GM21515 (cell line): Measurements from ENCODE around the gene SLC9A8.

Source experiments
- ATAC-seq: cut with Tn5 transposase; IDR thresholded peaks from one replicate; pipeline ENCODE4 v1.9.1; 2021; ENCODE audit not compliant: unreplicated experiment

Gene SLC9A8

GRCh38 chr20:49871391-49871948, 58.8 kb downstream of the SLC9A8 start:
- no peak for ATAC-seq

GRCh38 chr20:49872056-49872455, 59.4 kb downstream of the SLC9A8 start:
- ATAC-seq, result no peak

- ATAC-seq, result no peak
Measured at GRCh38 chr20:49874696-49875095, 62.1 kb downstream of the SLC9A8 start.

- no peak for ATAC-seq
Measured at GRCh38 chr20:49877386-49877921, 64.8 kb downstream of the SLC9A8 start.

- ATAC-seq, result no peak
Measured at GRCh38 chr20:49878977-49879376, 66.3 kb downstream of the SLC9A8 start.

- ATAC-seq, result no peak
Measured at GRCh38 chr20:49880177-49880576, 67.5 kb downstream of the SLC9A8 start.

GRCh38 chr20:49880724-49881445, 68.3 kb downstream of the SLC9A8 start:
- no peak for ATAC-seq

- no peak for ATAC-seq
Measured at GRCh38 chr20:49882171-49882970, 69.7 kb downstream of the SLC9A8 start.

GRCh38 chr20:49883246-49883802, 70.7 kb downstream of the SLC9A8 start:
- ATAC-seq, result no peak

- ATAC-seq, result no peak
Measured at GRCh38 chr20:49885558-49886332, 73.1 kb downstream of the SLC9A8 start.

- ATAC-seq, result no peak
Measured at GRCh38 chr20:49886571-49887213, 74.1 kb downstream of the SLC9A8 start.

- ATAC-seq, result no peak
Measured at GRCh38 chr20:49887251-49888211, 74.9 kb downstream of the SLC9A8 start.

GRCh38 chr20:49888212-49889000, 75.8 kb downstream of the SLC9A8 start:
- no peak for ATAC-seq

- ATAC-seq, result no peak
Measured at GRCh38 chr20:49889001-49889934, 76.6 kb downstream of the SLC9A8 start.

GRCh38 chr20:49889935-49890333, 77.3 kb downstream of the SLC9A8 start:
- ATAC-seq, result no peak

GRCh38 chr20:49890471-49891361, 78.1 kb downstream of the SLC9A8 start:
- no peak for ATAC-seq
